CD14-positive monocyte (primary cell): Measurements from ENCODE around the gene KLHDC7B. TPM values are rescaled to one million over a fixed set of nuclear protein-coding genes. Genes with fewer than 3 reads are reported as not detected.

Experiments
- DNase-seq, 3 donors: peaks; one replicate each; pipeline ENCODE4 v3.0.0-alpha.2; 2011 to 2022
- H2AFZ ChIP-seq: 2 replicates; pipeline ENCODE4 v1.6.0; 2012; ENCODE audit warnings: mild to moderate bottlenecking, low read depth, low read length, inconsistent platforms; ENCODE audit not compliant: insufficient read depth, poor library complexity, severe bottlenecking
- H3K27ac ChIP-seq, 2 donors: 1 replicate in 1 of 2; 2 replicates in 1 of 2; pipeline ENCODE4 v1.5.1; 2012 to 2013; ENCODE audit warnings: low read length in 2 of 2, control low read depth in 1 of 2, inconsistent platforms in 1 of 2, low read depth in 1 of 2, mild to moderate bottlenecking in 1 of 2
- H3K27me3 ChIP-seq, 2 donors: one replicate each; pipeline versions ENCODE4 v1.6.0 to v1.6.1; 2011 to 2013; ENCODE audit warnings: low read length in 2 of 2; ENCODE audit not compliant: control insufficient read depth in 2 of 2, insufficient read depth in 2 of 2
- H3K36me3 ChIP-seq, 2 donors: replicated peaks in 1 of 2; 1 replicate in 1 of 2; 2 replicates in 1 of 2; pipeline versions ENCODE4 v1.5.1 to v1.6.1; 2012 to 2013; ENCODE audit warnings: low read length in 2 of 2, control low read depth in 1 of 2, inconsistent platforms in 1 of 2, mild to moderate bottlenecking in 1 of 2; ENCODE audit not compliant: insufficient read depth in 2 of 2, control insufficient read depth in 1 of 2
- H3K4me1 ChIP-seq, 2 donors: 1 replicate in 1 of 2; 2 replicates in 1 of 2; pipeline versions ENCODE4 v1.5.1 to v1.6.1; 2012 to 2013; ENCODE audit warnings: low read length in 2 of 2, control low read depth in 1 of 2, inconsistent platforms in 1 of 2, mild to moderate bottlenecking in 1 of 2, moderate library complexity in 1 of 2; ENCODE audit not compliant: insufficient read depth in 2 of 2, control insufficient read depth in 1 of 2
- H3K4me2 ChIP-seq: replicated peaks from 2 replicates; pipeline ENCODE3; 2012; ENCODE audit warnings: low read length, moderate library complexity, mild to moderate bottlenecking; ENCODE audit not compliant: poor library complexity, severe bottlenecking; ENCODE audit errors: extremely low read depth
- H3K4me3 ChIP-seq, 3 experiments: fragments of 200-600 bp in 1 of 3; sonication (generic) in 1 of 3; replicated peaks in 1 of 3; 1 replicate in 2 of 3; 2 replicates in 1 of 3; pipeline ENCODE4 v1.5.1; 2011 to 2013; ENCODE audit warnings: low read length in 3 of 3, mild to moderate bottlenecking in 3 of 3, control low read depth in 2 of 3, low read depth in 2 of 3, inconsistent platforms in 1 of 3, moderate library complexity in 1 of 3
- H3K79me2 ChIP-seq: 2 replicates; pipeline ENCODE4 v1.6.0; 2012; ENCODE audit warnings: mild to moderate bottlenecking, control low read depth, inconsistent platforms, low read length, moderate library complexity; ENCODE audit not compliant: insufficient read depth
- H3K9ac ChIP-seq: 2 replicates; pipeline ENCODE4 v1.6.0; 2017; ENCODE audit warnings: low read length, mild to moderate bottlenecking; ENCODE audit not compliant: insufficient read depth, poor library complexity, severe bottlenecking
- H3K9me3 ChIP-seq, 2 donors: replicated peaks in 1 of 2; 1 replicate in 1 of 2; 2 replicates in 1 of 2; pipeline versions ENCODE4 v1.5.1 to v1.6.1; 2012 to 2013; ENCODE audit warnings: low read length in 2 of 2, control low read depth in 1 of 2; ENCODE audit not compliant: control insufficient read depth in 1 of 2, insufficient read depth in 1 of 2
- H4K20me1 ChIP-seq: 2 replicates; pipeline ENCODE4 v1.6.0; 2012; ENCODE audit warnings: mild to moderate bottlenecking, low read length, control low read depth, moderate library complexity; ENCODE audit not compliant: insufficient read depth
- H3K27ac Mint-ChIP-seq, 7 donors: one replicate each; pipeline ENCODE4 v1.8.0; 2020; ENCODE audit warnings: mild to moderate bottlenecking in 7 of 7, mixed read lengths in 7 of 7, moderate library complexity in 6 of 7, inconsistent platforms in 2 of 7
- H3K27me3 Mint-ChIP-seq, 3 donors: one replicate each; pipeline ENCODE4 v1.8.0; 2021 to 2022; ENCODE audit warnings: low read depth in 3 of 3, mild to moderate bottlenecking in 3 of 3, mixed read lengths in 3 of 3, moderate library complexity in 3 of 3, inconsistent platforms in 1 of 3
- H3K36me3 Mint-ChIP-seq, 2 donors: one replicate each; pipeline ENCODE4 v1.8.0; 2020; ENCODE audit warnings: mixed read lengths in 2 of 2, inconsistent platforms in 1 of 2, mild to moderate bottlenecking in 1 of 2
- H3K4me1 Mint-ChIP-seq: one replicate; pipeline ENCODE4 v1.8.0; 2020; ENCODE audit warnings: mild to moderate bottlenecking, mixed read lengths
- H3K4me3 Mint-ChIP-seq, 2 donors: one replicate each; pipeline ENCODE4 v1.8.0; 2020; ENCODE audit warnings: mild to moderate bottlenecking in 2 of 2, mixed read lengths in 2 of 2, moderate library complexity in 1 of 2
- H3K9me3 Mint-ChIP-seq, 7 donors: one replicate each; pipeline ENCODE4 v1.8.0; 2020 to 2022; ENCODE audit warnings: mixed read lengths in 7 of 7, mild to moderate bottlenecking in 6 of 7, moderate library complexity in 6 of 7, inconsistent platforms in 2 of 7
- CTCF ChIP-seq: fragments of 200-600 bp; IDR thresholded peaks from one replicate; pipeline ENCODE4 v1.8.0; 2022; ENCODE audit warnings: antibody characterized with exemption, mild to moderate bottlenecking
- WGBS: methylation state at CpG from one replicate; pipeline ENCODE4 v1.1.5; 2013; ENCODE audit warnings: missing lambda C conversion rate; ENCODE audit not compliant: insufficient coverage; 5-methylcytosine and 5-hydroxymethylcytosine counted together
- intact Hi-C, 2 donors: fragments of 100-400 bp; cut with micrococcal nuclease; formaldehyde crosslinking; loops; one replicate each; pipeline versions ENCODE4 v1.15.0 to v1.15.1; 2023
- polyA plus RNA-seq, 3 donors: library from polyadenylated mRNA; depleted of rRNA in 1 of 3; unstranded in 2 of 3; stranded (reverse) in 1 of 3; fragments of 300-500 nt in 2 of 3; fragments of >200 nt in 1 of 3; fragmentation: Illumina TruSeq in 2 of 3; gene quantifications; 1 replicate in 2 of 3; 2 replicates in 1 of 3; pipeline ENCODE4 v1.2.3, GENCODE V29; 2012 to 2021

KLHDC7B gene
- polyA plus RNA-seq, 3 donors: 0.88 to 4.3 (median 1.4) TPM

GRCh38 chr22:50542416-50542927 is 3.2 kb upstream of the KLHDC7B start:
- H3K4me3 Mint-ChIP-seq: peak overlapping the region; percentile 80 to 82

More at GRCh38 chr22:50542416-50542927, 3.2 kb upstream of the KLHDC7B start:
- 4% methylated on average over 14 of the region's 19 CpGs for WGBS
- TF ChIP-seq CTCF: peak; percentile 23
- H3K4me2 ChIP-seq: peak overlapping the region; percentile 52
- peaks cover 0 to 10% (median 3%) of the 10 kb centered on the region in 3 donors for H3K27me3 Mint-ChIP-seq
- peak overlapping the region; percentile 97 to 100 (median 99) for H3K27ac Mint-ChIP-seq
- H3K36me3 ChIP-seq: no peaks in the 10 kb centered on the region
- peaks cover 0 to 2% (median 0%) of the 10 kb centered on the region in 7 donors for H3K9me3 Mint-ChIP-seq
- H3K4me3 ChIP-seq: peak overlapping the region in 2 of 3 experiments; percentile 28 to 62
- H3K36me3 Mint-ChIP-seq: peaks cover 7 to 9% of the 10 kb centered on the region in 2 donors
- peak; percentile 96 to 98 (median 98) for DNase-seq
- H3K9ac ChIP-seq: peak overlapping the region; percentile 92
- H3K4me1 Mint-ChIP-seq: peaks cover 74% of the 10 kb centered on the region
- no peak overlapping the region for H2AFZ ChIP-seq
- H4K20me1 ChIP-seq: no peaks in the 10 kb centered on the region
- peaks cover 87 to 96% of the 10 kb centered on the region in 2 donors for H3K4me1 ChIP-seq
- intact Hi-C loops: loop anchor here (1.0 kb wide), 2 partner anchors 12 to 13 kb away; partner anchors contain the start of gene TYMP (in 1 of the 2)
- H3K9me3 ChIP-seq: no peaks in the 10 kb centered on the region
- peaks cover 9% of the 10 kb centered on the region for H3K79me2 ChIP-seq
- H3K27ac ChIP-seq: peak overlapping the region; percentile 99 to 100
- H3K27me3 ChIP-seq: no peaks in the 10 kb centered on the region
